ENCODE measurements around the gene CDH23.

Gene CDH23

GRCh38 chr10:71659111-71659634 is 262.5 kb downstream of the CDH23 start:
- DNase-seq (ENCODE audit: low read depth), result no peak

GRCh38 chr10:71659737-71660136 is 263.0 kb downstream of the CDH23 start:
- DNase-seq (ENCODE audit: low read depth), result no peak

GRCh38 chr10:71660313-71660712 is 263.6 kb downstream of the CDH23 start:
- no peak for DNase-seq (ENCODE audit: low read depth)

- no peak for DNase-seq (ENCODE audit: low read depth)
Observed at GRCh38 chr10:71661060-71661622, 264.4 kb downstream of the CDH23 start.

- DNase-seq (ENCODE audit: low read depth), result no peak
Observed at GRCh38 chr10:71661779-71662336, 265.1 kb downstream of the CDH23 start.

- DNase-seq (ENCODE audit: low read depth), result no peak
Observed at GRCh38 chr10:71663311-71663710, 266.6 kb downstream of the CDH23 start.

GRCh38 chr10:71664585-71664984 is 267.9 kb downstream of the CDH23 start:
- no peak for DNase-seq (ENCODE audit: low read depth)

- DNase-seq (ENCODE audit: low read depth), result no peak
Observed at GRCh38 chr10:71665456-71665855, 268.7 kb downstream of the CDH23 start.

- no peak for DNase-seq (ENCODE audit: low read depth)
Observed at GRCh38 chr10:71666639-71667386, 270.1 kb downstream of the CDH23 start.

- no peak for DNase-seq (ENCODE audit: low read depth)
Observed at GRCh38 chr10:71667387-71667752, 270.6 kb downstream of the CDH23 start.

- no peak for DNase-seq (ENCODE audit: low read depth)
Observed at GRCh38 chr10:71671994-71672946, 275.6 kb downstream of the CDH23 start.

- DNase-seq (ENCODE audit: low read depth), result no peak
Observed at GRCh38 chr10:71675295-71675970, 278.7 kb downstream of the CDH23 start.

- DNase-seq (ENCODE audit: low read depth), result no peak
Observed at GRCh38 chr10:71677261-71677660, 280.5 kb downstream of the CDH23 start.

GRCh38 chr10:71678057-71678805 is 281.5 kb downstream of the CDH23 start:
- no peak for DNase-seq (ENCODE audit: low read depth)

GRCh38 chr10:71679425-71679824 is 282.7 kb downstream of the CDH23 start:
- DNase-seq (ENCODE audit: low read depth), result no peak

GRCh38 chr10:71681977-71682376 is 285.3 kb downstream of the CDH23 start:
- DNase-seq (ENCODE audit: low read depth), result no peak

GRCh38 chr10:71683301-71683700 is 286.6 kb downstream of the CDH23 start:
- DNase-seq (ENCODE audit: low read depth), result no peak

GRCh38 chr10:71684356-71685173 is 287.8 kb downstream of the CDH23 start:
- DNase-seq (ENCODE audit: low read depth), result no peak

- DNase-seq (ENCODE audit: low read depth), result no peak
Observed at GRCh38 chr10:71685554-71686232, 289.0 kb downstream of the CDH23 start.

All from stimulated activated CD4-positive, alpha-beta T cell treated with anti-CD3 and anti-CD28 coated beads, Interleukin-2, amount 100 ng/mL, for 4 hours (primary cell).